Measurements from ENCODE around the gene ESPL1.

GRCh38 chr12:53219956-53220693, 48.0 kb upstream of the ESPL1 start:
- 0 out of 2 replicates have a peak, but pooled peaks have one; percentile 11 for TF ChIP-seq TAF1 (IDR thresholded peaks at IDR 0.05; ENCODE audit: borderline replicate concordance, insufficient read depth, low read length)
- no peak for TF ChIP-seq POLR2AphosphoS5 (IDR thresholded peaks at IDR 0.05; ENCODE audit: low read depth, low read length)
- no peak for TF ChIP-seq REST (IDR thresholded peaks at IDR 0.05; ENCODE audit: insufficient read depth in 1 of 2, low read depth in 2 of 2, low read length in 2 of 2)
- peak; percentile 35; the same call in 1 of the 2 replicates for TF ChIP-seq SIN3A (IDR thresholded peaks at IDR 0.05; ENCODE audit: borderline replicate concordance, insufficient read depth, low read length)
